ENCODE data around the gene SMG1.

DNA sequence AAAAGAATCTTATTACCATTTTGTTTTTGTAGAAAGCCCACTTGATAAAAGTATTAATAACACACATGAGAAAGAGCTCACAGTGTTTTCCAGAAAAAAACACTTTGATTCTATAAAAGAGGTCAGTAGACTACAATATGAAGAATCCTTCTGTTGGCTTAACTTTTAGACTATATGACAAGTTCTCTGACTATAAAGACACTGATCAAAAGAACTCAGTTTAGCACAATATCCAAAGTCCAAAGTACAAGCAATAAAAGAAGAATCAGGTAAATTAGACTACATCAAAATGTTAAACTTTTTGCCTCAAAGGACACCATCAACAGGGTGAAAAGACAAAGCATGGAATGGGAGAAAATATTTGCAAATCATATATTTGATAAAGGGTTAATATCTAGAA, 11.2 kb upstream of the SMG1 start:
- TF ChIP-seq, protein P1, sequence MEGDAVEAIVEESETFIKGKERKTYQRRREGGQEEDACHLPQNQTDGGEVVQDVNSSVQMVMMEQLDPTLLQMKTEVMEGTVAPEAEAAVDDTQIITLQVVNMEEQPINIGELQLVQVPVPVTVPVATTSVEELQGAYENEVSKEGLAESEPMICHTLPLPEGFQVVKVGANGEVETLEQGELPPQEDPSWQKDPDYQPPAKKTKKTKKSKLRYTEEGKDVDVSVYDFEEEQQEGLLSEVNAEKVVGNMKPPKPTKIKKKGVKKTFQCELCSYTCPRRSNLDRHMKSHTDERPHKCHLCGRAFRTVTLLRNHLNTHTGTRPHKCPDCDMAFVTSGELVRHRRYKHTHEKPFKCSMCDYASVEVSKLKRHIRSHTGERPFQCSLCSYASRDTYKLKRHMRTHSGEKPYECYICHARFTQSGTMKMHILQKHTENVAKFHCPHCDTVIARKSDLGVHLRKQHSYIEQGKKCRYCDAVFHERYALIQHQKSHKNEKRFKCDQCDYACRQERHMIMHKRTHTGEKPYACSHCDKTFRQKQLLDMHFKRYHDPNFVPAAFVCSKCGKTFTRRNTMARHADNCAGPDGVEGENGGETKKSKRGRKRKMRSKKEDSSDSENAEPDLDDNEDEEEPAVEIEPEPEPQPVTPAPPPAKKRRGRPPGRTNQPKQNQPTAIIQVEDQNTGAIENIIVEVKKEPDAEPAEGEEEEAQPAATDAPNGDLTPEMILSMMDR (IDR thresholded peaks at IDR 0.05 in 4 of 5, conservative IDR thresholded peaks at IDR 0.05 in 1 of 5), result no peak
- no peak for TF ChIP-seq POLR2A (IDR thresholded peaks at IDR 0.05)
